ENCODE data around the gene MAST4.
A peak's percentile ranks its signal among the peaks of the same experiment; 100 is the strongest.

Gene MAST4

DNA sequence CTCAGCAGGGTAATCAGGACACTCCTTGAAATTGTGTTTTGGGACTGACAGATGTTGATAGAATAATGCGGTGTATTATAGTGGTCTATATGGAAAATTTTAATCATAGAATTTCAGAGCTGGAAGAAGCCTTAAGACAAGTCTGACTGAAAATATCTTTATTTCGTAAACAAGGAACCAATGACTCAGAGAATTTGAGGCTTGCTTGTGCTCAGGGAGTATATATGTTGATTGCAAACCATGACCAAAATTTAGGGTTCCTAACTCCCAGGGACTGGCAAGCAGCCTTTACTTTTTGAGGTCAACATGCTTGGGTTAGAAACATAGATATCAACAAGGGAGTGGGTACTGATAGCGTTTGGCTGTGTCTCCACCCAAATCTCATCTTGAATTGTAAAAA lies 313.2 kb downstream of the MAST4 start:
- DNase-seq (ENCODE audit: low spot score), result no peak

GRCh38 chr5:66912787-66913186 lies 316.6 kb downstream of the MAST4 start:
- DNase-seq (ENCODE audit: low spot score), result no peak

DNA sequence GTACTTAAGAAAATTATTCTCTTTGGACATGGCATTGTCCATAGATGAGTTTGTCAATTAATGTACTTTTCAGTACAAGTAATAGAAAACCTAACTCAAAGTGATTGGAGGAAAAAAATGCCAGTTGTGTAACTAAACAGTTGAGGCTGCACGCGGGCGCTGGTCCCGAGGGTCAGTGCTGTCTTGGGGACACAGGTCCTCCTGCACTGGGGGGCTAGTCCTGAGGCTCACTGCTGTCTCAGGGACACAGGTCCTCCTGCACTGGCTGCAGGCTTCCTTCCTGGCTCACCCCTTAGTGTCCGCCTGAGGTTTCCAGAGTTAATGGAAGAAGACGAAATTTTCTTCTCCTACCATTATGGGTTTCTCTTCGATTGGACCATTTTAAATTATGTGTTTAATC lies 319.3 kb downstream of the MAST4 start:
- DNase-seq (ENCODE audit: low spot score), result no peak

DNA sequence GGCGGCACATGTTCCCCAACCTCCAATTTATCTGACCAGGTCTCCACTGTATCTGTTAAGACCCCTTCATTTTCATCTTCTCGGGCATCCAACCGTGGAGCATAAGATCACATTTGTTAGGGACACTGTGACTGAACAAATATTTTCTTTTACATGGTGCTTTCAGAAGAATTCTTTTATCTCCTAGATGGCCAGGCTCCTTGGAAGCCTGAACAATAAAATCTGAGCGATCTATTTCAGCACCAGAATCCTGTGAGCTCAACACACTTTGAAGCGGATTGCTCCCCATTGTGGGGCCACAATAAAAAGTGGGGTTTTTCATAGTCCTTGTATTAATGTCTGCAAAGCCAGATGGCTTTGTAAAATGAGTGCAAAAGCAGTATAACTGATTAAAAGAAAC lies 326.7 kb downstream of the MAST4 start:
- no peak for DNase-seq (ENCODE audit: low spot score)

- DNase-seq (ENCODE audit: low spot score), result no peak
Measured at GRCh38 chr5:66923457-66923856, 327.3 kb downstream of the MAST4 start.

DNA sequence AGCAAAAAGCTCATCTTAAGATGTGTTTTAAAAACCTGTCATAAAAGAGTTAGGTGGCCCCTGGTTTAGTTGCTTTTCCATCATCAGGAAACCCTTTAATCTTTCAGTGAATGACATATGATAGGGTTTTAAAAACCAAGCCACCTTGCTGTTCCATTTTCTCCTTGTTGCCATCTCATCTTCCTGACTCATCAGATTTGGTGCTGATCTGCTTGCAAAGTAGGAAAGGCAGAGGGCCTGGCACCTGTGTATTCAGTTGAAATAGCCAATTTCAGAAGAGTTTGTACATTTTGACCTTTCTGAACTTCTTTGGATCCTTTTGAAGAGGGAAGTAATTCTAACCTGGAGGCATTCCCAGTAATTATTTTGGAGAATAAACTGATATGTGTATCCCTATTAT lies 327.7 kb downstream of the MAST4 start:
- DNase-seq (ENCODE audit: low spot score), result no peak

- no peak for DNase-seq (ENCODE audit: low spot score)
Measured at GRCh38 chr5:66927140-66927539, 330.9 kb downstream of the MAST4 start.

GRCh38 chr5:66929281-66929680 lies 333.1 kb downstream of the MAST4 start:
- DNase-seq (ENCODE audit: low spot score), result no peak

GRCh38 chr5:66929995-66930394 lies 333.8 kb downstream of the MAST4 start:
- DNase-seq (ENCODE audit: low spot score), result no peak

- no peak for DNase-seq (ENCODE audit: low spot score)
Measured at GRCh38 chr5:66931651-66932050, 335.5 kb downstream of the MAST4 start.

DNA sequence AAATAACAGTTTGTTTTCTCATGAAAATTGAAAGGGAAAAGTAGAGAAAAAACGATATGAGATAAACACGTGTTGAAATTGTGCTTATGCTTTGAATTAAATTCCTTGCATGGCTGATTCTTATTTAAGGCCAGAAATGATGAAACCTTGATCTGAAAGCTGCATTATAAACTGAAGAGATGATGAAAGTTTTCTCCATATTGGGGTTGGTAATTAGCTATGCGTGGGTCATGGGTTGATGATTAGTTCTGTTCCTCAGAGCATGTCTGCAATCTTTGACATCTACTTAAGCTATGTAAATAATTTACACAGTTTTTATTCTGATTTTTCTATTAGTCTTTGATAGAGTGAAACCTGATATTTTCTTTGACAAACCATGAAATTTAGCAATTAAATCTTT lies 336.3 kb downstream of the MAST4 start:
- DNase-seq (ENCODE audit: low spot score), result no peak

DNA sequence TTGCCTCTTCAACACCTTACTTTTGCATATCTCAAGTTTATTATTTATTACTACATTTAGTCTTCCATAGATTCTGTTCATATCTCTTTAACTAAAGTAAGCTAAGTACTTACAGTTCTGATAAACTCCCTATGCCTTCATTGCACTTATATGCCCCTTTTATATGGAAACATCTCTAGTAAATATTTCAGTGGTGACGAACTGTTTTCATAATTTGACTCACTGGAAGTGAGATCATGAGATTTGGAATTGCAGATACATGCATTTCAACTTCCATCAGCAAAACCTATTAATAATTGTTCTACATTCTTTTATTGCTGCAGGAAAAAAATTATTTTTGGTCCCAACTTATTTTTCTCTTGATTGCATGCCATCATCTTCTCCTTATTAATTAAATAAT lies 336.9 kb downstream of the MAST4 start:
- DNase-seq (ENCODE audit: low spot score), result no peak

DNA sequence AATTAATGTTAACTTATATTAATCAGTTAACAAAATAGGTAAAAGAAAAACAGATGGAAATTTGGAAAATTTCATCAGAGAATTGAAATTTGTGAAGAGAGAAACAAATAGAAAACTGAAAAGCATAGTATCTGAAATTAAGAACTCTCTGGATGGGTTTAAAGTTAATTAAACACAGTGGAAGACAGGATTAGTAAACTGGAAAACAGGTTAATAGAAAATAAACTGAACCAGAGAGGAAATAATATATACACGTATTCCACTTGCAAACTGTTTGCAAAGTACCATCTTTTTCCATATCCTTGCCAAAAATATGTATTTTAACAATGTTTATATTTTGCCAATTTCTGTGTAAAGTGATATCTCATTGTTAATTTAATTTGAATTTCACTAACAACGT lies 342.9 kb downstream of the MAST4 start:
- no peak for DNase-seq (ENCODE audit: low spot score)

DNA sequence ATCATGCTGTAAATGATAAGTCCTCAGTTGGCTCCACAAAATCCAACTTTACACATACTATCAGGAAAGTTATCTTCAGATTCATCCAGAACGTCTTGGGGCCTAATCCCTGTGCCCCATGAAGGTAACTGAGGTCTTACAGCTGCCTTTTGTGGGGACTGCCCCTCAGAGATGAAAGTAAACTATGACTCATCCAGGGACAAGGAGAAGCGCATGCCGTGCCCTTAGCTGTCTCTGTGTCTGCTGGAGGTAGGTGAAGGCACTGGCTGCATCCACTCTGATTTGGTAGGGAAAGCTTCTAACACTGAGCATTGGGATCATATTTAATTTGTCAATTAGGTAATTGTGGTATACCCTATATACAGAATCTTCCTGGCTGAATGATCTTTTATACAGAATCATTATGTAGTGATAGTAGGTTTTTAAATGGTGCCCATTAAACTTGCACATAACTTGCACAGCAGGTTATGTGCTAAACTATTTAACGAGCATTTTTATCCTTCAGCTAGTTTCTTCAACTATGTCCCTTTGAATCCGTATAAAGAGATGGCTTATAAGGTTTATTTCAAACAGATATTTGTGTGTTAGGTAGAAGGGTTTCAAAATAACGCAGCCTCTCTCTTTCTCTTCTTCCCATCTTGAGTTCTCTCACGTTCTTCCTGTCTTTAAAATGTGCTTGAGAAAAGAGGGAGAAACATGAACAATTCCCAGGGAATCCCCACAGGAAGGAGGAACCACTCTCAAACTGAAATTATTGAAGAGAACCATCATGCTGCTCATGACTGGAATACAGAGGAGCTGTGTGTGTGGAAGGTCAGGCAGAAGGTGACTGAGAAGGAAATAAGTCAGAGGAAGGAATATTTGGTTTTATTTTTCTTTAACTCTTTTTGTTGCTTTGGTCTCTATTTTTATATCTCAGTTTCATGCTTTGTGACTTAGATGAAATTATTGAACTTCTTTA lies 349.5 kb downstream of the MAST4 start:
- DNase-seq (ENCODE audit: low spot score), result no peak

- no peak for DNase-seq (ENCODE audit: low spot score)
Measured at GRCh38 chr5:66947458-66947857, 351.3 kb downstream of the MAST4 start.

- DNase-seq (ENCODE audit: low spot score), result no peak
Measured at GRCh38 chr5:66949066-66949465, 352.9 kb downstream of the MAST4 start.

GRCh38 chr5:66952153-66952552 lies 356.0 kb downstream of the MAST4 start:
- DNase-seq (ENCODE audit: low spot score), result no peak

GRCh38 chr5:66956439-66956838 lies 360.2 kb downstream of the MAST4 start:
- no peak for DNase-seq (ENCODE audit: low spot score)

DNA sequence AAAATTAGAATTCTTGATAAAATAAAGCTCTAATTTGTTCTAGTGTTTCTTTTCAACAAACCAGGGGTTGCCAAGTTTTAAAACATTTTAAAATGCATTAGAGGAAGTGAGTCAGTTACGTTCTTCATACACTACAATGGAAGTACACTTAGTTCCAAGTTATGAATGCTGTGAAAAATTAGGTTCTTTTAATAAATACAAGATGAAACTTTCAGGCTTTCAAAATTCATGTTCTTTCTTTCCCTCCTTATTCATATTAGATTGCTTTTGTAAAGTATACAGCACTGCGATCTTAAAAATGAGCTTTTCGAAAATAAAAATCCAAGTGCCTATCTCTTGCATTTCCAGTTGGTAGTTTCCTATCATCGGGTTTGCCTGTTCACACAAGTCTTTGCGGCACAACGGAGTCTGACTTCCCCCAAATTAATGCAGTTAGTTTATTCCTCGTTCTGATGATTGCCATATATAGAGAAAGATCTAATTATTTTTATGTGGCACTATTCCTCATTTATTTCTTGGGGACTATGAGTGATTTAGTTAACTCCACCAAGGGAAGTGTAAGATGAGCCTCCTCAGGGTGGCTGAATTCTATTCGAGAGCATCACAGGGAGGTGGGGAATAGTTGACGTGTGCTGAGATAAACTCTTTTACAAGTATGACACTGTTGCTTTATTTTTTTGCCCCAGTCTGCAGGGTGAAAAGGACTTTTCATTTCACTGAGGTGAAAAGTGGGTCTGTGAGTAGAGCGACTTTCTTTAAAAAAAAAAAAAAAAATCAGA lies 362.2 kb downstream of the MAST4 start:
- DNase-seq (ENCODE audit: low spot score), result no peak

- DNase-seq (ENCODE audit: low spot score), result no peak
Measured at GRCh38 chr5:66958980-66959641, 362.9 kb downstream of the MAST4 start.

DNA sequence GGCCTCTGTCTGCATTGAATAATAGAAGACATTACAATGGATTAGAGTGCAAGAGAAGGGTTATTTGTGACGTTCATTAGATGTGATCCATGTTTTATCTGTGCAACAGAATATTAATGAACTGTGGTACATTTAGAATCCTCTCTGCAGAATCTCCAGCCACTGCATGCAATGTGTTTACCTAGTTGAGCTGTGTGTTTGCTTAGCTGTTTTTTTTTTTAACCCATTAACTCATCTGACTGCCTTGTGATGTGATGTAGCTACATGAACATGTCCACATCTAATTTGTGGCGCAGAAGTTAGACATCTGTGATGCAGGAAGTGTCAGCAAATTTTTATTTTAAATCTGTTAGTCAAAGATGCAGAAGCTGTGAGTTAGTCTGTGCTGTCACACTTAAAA lies 363.5 kb downstream of the MAST4 start:
- no peak for DNase-seq (ENCODE audit: low spot score)

- peak; percentile 8 for DNase-seq (ENCODE audit: low spot score)
Measured at GRCh38 chr5:66960369-66961137, 364.4 kb downstream of the MAST4 start.

Data from HuH-7 (cell line).